Esophagus muscularis mucosa (tissue), 4 donors: ENCODE measurements around the gene TBC1D8. TPM values are rescaled to one million over a fixed set of nuclear protein-coding genes. Genes with fewer than 3 reads are reported as not detected.

Experiments used
- DNase-seq: peaks from one replicate; pipeline ENCODE4 v3.0.0-alpha.2; 2017; ENCODE audit errors: extremely low spot score
- H3K27ac ChIP-seq, 4 donors: fragments of 200-600 bp; sonication (generic); replicated peaks in 1 of 4; 1 replicate in 3 of 4; 2 replicates in 1 of 4; pipeline ENCODE4 v1.5.1; 2016 to 2019; ENCODE audit warnings: mild to moderate bottlenecking in 1 of 4
- H3K27me3 ChIP-seq, 4 donors: fragments of 200-600 bp; sonication (generic); one replicate each; pipeline versions ENCODE4 v1.5.1 to v1.6.0; 2016 to 2019
- H3K36me3 ChIP-seq, 4 donors: fragments of 200-600 bp; sonication (generic); one replicate each; pipeline ENCODE4 v1.5.1; 2016 to 2019
- H3K4me1 ChIP-seq, 4 donors: fragments of 200-600 bp; sonication (generic); one replicate each; pipeline ENCODE4 v1.5.1; 2016 to 2019
- H3K4me3 ChIP-seq, 4 donors: fragments of 200-600 bp; sonication (generic); 1 replicate in 2 of 4; 2 replicates in 2 of 4; pipeline ENCODE4 v1.5.1; 2016 to 2019; ENCODE audit warnings: mild to moderate bottlenecking in 4 of 4, moderate library complexity in 1 of 4
- H3K9me3 ChIP-seq, 4 donors: fragments of 200-600 bp; sonication (generic); 1 replicate in 3 of 4; 2 replicates in 1 of 4; pipeline ENCODE4 v1.5.1; 2016 to 2019
- EP300 ChIP-seq: sonication (generic); formaldehyde crosslinking; IDR thresholded peaks from one replicate; pipeline ENCODE4 v1.6.1; 2017; ENCODE audit warnings: antibody characterized with exemption
- POLR2A ChIP-seq: fragments of 450-650 bp; IDR thresholded peaks from one replicate; pipeline ENCODE4 v1.6.1; 2017; ENCODE audit warnings: antibody characterized with exemption, moderate library complexity, mild to moderate bottlenecking, low read depth
- POLR2AphosphoS5 ChIP-seq, 2 donors: sonication (generic); formaldehyde crosslinking; IDR thresholded peaks; one replicate each; pipeline ENCODE4 v1.6.1; 2017; ENCODE audit warnings: antibody characterized with exemption in 2 of 2
- WGBS: methylation state at CpG from one replicate; pipeline ENCODE4 v1.1.5; 2018; 5-methylcytosine and 5-hydroxymethylcytosine counted together
- intact Hi-C: fragments of 100-400 bp; cut with DNase I; formaldehyde crosslinking; loops from one replicate; pipeline ENCODE4 v1.15.1; 2023
- total RNA-seq, 4 donors: library from RNA; depleted of rRNA; stranded (reverse); fragments of >200 nt; gene quantifications; one replicate each; pipeline versions ENCODE4 v1.1.0 to v1.2.1, GENCODE V29; 2016
- TF ChIP-seq, protein P1 (sequence below), 3 experiments: fragments of 200-600 bp in 2 of 3; fragments of 450-650 bp in 1 of 3; sonication (generic) in 2 of 3; IDR thresholded peaks; one replicate each; pipeline ENCODE4 v1.5.1; 2017 to 2019; ENCODE audit warnings: antibody characterized with exemption in 3 of 3, mild to moderate bottlenecking in 2 of 3, moderate library complexity in 1 of 3

Gene TBC1D8
- total RNA-seq, 4 donors from 2014 or later = 16.7 to 23.4 (median 20.4) TPM

DNA sequence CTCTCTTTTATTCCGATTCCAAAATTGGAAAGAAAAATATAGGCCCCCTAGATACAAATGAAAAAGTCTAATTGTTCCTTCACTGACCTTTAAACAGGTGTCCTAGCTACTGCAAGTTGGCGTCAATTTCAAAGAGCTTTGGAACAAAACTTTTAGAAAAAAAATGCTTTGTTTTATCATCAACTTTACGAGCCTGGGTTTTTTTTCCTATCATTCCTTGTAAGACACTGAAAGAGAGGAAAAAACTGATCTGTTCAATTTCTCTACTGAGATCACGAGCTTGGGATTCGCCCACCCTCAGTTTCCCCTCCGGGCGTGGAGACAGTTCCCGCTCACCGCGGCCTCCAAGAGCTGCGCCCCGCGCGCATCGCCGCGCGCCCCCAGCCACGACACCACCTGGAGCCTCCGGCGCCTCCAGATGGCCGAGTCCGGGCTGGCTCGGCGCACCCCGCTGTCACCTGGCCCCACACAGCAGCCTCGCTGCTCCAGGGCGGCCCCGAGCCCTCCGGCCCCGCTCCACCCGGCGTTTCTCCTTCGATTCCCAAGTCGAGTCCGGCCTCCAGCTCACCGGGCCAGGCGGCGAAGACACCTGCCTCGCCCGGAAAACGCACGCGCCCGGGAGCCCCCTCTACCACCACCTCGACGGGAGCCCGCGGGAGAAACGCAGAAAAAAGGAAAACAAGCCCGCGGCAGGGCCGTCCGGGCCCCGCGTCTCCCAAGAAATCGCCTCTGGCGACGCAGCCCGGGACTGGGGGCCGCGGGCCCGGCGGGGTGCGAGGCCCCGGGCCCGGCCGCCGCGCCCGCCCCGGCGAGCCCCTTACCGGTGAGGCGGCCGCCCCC is 656 bp downstream of the TBC1D8 start:
- TF ChIP-seq POLR2AphosphoS5 (IDR thresholded peaks at IDR 0.05) = peak in 1 of 2 donors; percentile 10
- TF ChIP-seq, protein P1, sequence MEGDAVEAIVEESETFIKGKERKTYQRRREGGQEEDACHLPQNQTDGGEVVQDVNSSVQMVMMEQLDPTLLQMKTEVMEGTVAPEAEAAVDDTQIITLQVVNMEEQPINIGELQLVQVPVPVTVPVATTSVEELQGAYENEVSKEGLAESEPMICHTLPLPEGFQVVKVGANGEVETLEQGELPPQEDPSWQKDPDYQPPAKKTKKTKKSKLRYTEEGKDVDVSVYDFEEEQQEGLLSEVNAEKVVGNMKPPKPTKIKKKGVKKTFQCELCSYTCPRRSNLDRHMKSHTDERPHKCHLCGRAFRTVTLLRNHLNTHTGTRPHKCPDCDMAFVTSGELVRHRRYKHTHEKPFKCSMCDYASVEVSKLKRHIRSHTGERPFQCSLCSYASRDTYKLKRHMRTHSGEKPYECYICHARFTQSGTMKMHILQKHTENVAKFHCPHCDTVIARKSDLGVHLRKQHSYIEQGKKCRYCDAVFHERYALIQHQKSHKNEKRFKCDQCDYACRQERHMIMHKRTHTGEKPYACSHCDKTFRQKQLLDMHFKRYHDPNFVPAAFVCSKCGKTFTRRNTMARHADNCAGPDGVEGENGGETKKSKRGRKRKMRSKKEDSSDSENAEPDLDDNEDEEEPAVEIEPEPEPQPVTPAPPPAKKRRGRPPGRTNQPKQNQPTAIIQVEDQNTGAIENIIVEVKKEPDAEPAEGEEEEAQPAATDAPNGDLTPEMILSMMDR (IDR thresholded peaks at IDR 0.05) = no peak
- intact Hi-C loops = loop anchor here (5.0 kb wide), 1 partner anchor 38 kb away; no protein-coding TSS in a partner anchor

DNA sequence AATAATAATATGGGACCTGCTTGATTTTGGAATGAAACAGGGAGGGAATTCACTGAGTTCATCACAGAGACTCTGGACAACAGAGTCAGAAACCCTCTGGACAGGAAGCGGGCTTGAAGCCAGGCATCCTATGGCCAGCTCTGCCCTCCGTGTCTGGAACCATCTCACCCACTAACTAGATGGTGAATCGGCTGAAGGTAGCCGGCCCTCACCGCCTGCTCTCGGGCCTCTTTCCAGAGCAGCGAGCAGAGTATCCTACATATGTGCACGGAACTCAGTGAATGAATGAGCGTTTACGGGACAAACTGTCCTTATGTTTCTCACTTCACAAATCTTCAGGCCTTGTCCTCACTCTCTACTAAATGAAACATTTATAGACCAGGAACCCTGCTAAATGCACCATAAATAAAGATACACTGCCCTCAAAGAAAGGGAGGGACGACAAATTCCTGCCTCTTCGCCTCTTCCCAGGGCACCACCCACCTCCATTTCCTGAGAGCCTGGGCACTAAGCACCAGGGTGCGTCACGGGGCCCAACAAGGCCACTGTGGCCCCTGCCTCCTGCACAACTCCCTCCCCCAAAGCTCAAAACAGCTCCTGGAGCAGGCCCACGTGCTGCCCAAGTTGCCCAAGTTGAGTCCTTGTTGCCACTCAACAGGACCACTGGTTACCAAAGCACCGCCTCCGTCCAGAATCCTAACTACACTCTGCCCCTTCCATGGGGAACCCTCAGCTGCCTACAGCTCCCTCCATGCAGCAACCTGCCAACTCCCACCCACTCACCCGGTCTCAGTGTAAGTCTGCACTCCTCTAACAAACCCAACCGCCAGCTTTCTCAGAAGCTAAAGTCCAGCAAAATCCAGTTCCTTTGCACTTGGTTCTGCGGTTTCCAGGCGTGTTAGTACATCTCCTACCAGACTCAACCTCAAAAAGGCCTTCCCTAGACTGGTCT is 1.7 kb downstream of the TBC1D8 start:
- no peaks in the 10 kb centered on the region for H3K36me3 ChIP-seq
- TF ChIP-seq POLR2A (no peak), EP300 (no peak), POLR2AphosphoS5 (IDR thresholded peaks at IDR 0.05) (no peak)
- TF ChIP-seq, protein P1 (IDR thresholded peaks at IDR 0.05) = no peak
- H3K4me3 ChIP-seq = peak overlapping the region; percentile 80 to 86 (median 80)
- WGBS = 95% methylated on average over 12 of the region's 21 CpGs
- no peaks in the 10 kb centered on the region for H3K9me3 ChIP-seq
- H3K27ac ChIP-seq = peak overlapping the region in 1 of 4 donors; percentile 85
- no peak for DNase-seq
- no peaks in the 10 kb centered on the region for H3K27me3 ChIP-seq
- peaks cover 40 to 52% (median 47%) of the 10 kb centered on the region in 4 donors for H3K4me1 ChIP-seq
- intact Hi-C loops = loop anchor here (5.0 kb wide), 1 partner anchor 37 kb away; no protein-coding TSS in a partner anchor

More for the DNA sequence above, 656 bp downstream of the TBC1D8 start:
- Histone ChIP-seq H3K4me1 (peaks cover 36 to 49% (median 45%) of the 10 kb centered on the region in 4 donors), H3K27ac (peak overlapping the region; percentile 82 to 86 (median 84)), H3K36me3 (no peaks in the 10 kb centered on the region), H3K4me3 (peak overlapping the region; percentile 80 to 86 (median 80)), H3K27me3 (no peaks in the 10 kb centered on the region), H3K9me3 (no peaks in the 10 kb centered on the region)
- DNase-seq = no peak
- 7% methylated on average over 37 of the region's 76 CpGs for WGBS

DNA sequence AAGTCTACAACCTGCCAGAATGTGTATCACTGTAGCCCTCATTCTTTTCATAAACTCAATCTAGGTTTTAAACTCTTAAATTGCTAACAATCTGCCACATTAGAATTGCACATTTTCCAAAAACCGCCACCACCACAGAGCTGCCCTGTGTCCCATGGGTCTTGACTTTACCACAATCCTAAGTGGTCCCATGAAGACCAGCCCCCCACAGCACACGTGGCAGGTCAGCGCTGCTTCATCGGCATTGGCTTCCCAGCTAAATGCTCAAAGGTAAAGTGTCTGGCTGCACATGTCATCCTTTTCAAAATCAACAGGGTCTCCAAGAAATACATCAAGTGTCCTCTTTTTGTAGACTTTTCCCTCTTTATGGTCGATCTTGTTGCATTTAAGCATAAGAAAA is 2.4 kb downstream of the TBC1D8 start:
- Histone ChIP-seq H3K27me3 (no peaks in the 10 kb centered on the region), H3K4me3 (no peak overlapping the region), H3K27ac (no peak overlapping the region), H3K4me1 (peaks cover 40 to 52% (median 46%) of the 10 kb centered on the region in 4 donors), H3K9me3 (no peaks in the 10 kb centered on the region), H3K36me3 (no peaks in the 10 kb centered on the region)
- 99% methylated on average over 5 of the region's 5 CpGs for WGBS
- TF ChIP-seq EP300 (no peak), POLR2AphosphoS5 (IDR thresholded peaks at IDR 0.05) (no peak), POLR2A (no peak)
- TF ChIP-seq, protein P1 (IDR thresholded peaks at IDR 0.05) = no peak
- DNase-seq = no peak
- intact Hi-C loops = no loop called here

DNA sequence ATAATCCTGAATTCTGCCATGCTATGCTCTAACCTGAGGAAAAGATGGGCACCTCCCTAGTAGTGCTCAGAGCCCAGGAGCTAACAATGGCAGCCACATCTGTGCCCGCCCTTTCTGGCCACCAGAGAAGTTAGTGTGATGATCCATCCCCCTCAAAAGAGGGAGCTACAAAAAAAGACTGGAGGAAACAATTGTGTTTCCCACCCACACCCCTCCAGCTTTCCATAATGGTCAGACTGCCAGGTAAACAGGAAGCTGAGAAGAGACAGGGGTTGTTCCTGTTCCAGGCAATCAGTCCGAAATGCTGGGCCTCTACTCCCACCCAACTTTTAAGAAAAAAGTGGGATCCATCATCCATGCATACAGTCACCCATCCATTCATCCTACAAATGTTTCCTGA is 3.2 kb downstream of the TBC1D8 start:
- intact Hi-C loops = no loop called here
- Histone ChIP-seq H3K36me3 (no peaks in the 10 kb centered on the region), H3K9me3 (no peaks in the 10 kb centered on the region), H3K4me1 (peaks cover 39 to 49% (median 46%) of the 10 kb centered on the region in 4 donors), H3K27ac (no peak overlapping the region), H3K4me3 (no peak overlapping the region), H3K27me3 (no peaks in the 10 kb centered on the region)
- DNase-seq = no peak
- no peak for TF ChIP-seq POLR2A
- no peak for TF ChIP-seq EP300
- TF ChIP-seq, protein P1 (IDR thresholded peaks at IDR 0.05) = no peak
- no peak for TF ChIP-seq POLR2AphosphoS5 (IDR thresholded peaks at IDR 0.05)
- 100% methylated on average over 2 of the region's 2 CpGs for WGBS
